MM.1S (cell line): Measurements from ENCODE around the gene ACYP2.
A peak's percentile ranks its signal among the peaks of the same experiment; 100 is the strongest.

Experiments
- DNase-seq: peaks from one replicate; pipeline ENCODE4 v3.0.0-alpha.2; 2015
- H2AFZ ChIP-seq: fragments of 300-600 bp; sonication (generic); 2 replicates; pipeline ENCODE4 v1.6.0; 2016; ENCODE audit warnings: antibody characterized with exemption, low read length
- H3F3A ChIP-seq: fragments of 300-600 bp; sonication (generic); 2 replicates; pipeline ENCODE4 v1.6.1; 2016; ENCODE audit warnings: mild to moderate bottlenecking, antibody characterized with exemption, low read length, moderate library complexity, mixed read lengths; ENCODE audit not compliant: insufficient read depth
- H3K27ac ChIP-seq: fragments of 300-600 bp; sonication (generic); 2 replicates; pipeline ENCODE4 v1.5.1; 2016; ENCODE audit warnings: mild to moderate bottlenecking, low read length
- H3K27me3 ChIP-seq: fragments of 300-600 bp; sonication (generic); replicated peaks from 2 replicates; pipeline ENCODE4 v1.6.0; 2016; ENCODE audit warnings: low read length; ENCODE audit not compliant: insufficient read depth
- H3K36me3 ChIP-seq: fragments of 300-600 bp; sonication (generic); replicated peaks from 2 replicates; pipeline ENCODE4 v1.6.1; 2016; ENCODE audit warnings: mild to moderate bottlenecking, low read length, mixed read lengths; ENCODE audit not compliant: insufficient read depth
- H3K4me1 ChIP-seq: fragments of 300-600 bp; sonication (generic); 2 replicates; pipeline ENCODE4 v1.6.1; 2016; ENCODE audit warnings: low read length, mixed read lengths
- H3K4me2 ChIP-seq: fragments of 300-600 bp; sonication (generic); 2 replicates; pipeline ENCODE4 v1.6.0; 2016; ENCODE audit warnings: low read depth, low read length
- H3K4me3 ChIP-seq: fragments of 300-600 bp; sonication (generic); 2 replicates; pipeline ENCODE4 v1.5.1; 2016; ENCODE audit warnings: low read length, mixed read lengths
- H3K79me2 ChIP-seq: fragments of 300-600 bp; sonication (generic); 2 replicates; pipeline ENCODE4 v1.6.1; 2016; ENCODE audit warnings: mixed run types, low read length, mixed read lengths
- H3K9ac ChIP-seq: fragments of 300-600 bp; sonication (generic); 2 replicates; pipeline ENCODE4 v1.6.1; 2016; ENCODE audit warnings: low read length, mixed read lengths
- H3K9me2 ChIP-seq: fragments of 300-600 bp; sonication (generic); replicated peaks from 2 replicates; pipeline ENCODE4 v1.6.1; 2016; ENCODE audit warnings: mild to moderate bottlenecking, low read length, mixed read lengths; ENCODE audit not compliant: insufficient read depth
- H3K9me3 ChIP-seq: fragments of 300-600 bp; sonication (generic); replicated peaks from 2 replicates; pipeline ENCODE4 v1.6.1; 2016; ENCODE audit warnings: mild to moderate bottlenecking, low read length, mixed read lengths; ENCODE audit not compliant: insufficient read depth
- H4K20me1 ChIP-seq: fragments of 300-600 bp; sonication (generic); 2 replicates; pipeline ENCODE4 v1.6.1; 2016; ENCODE audit warnings: mild to moderate bottlenecking, low read length, moderate library complexity, mixed read lengths; ENCODE audit not compliant: insufficient read depth
- CTCF ChIP-seq: fragments of 300-600 bp; sonication (generic); IDR thresholded peaks from 2 replicates; pipeline ENCODE4 v1.5.1; 2016; ENCODE audit warnings: antibody characterized with exemption, low read length, mixed read lengths
- EZH2 ChIP-seq: fragments of 300-600 bp; sonication (generic); optimal IDR thresholded peaks from 2 replicates; pipeline ENCODE3; 2017; ENCODE audit warnings: low read depth, mild to moderate bottlenecking, antibody characterized with exemption, low read length, mixed read lengths
- EZH2phosphoT487 ChIP-seq: fragments of 300-600 bp; sonication (generic); IDR thresholded peaks from 2 replicates; pipeline ENCODE4 v1.6.1; 2018; ENCODE audit warnings: antibody characterized with exemption, low read length

ACYP2 gene

GRCh38 chr2:54329482-54330161 lies 214.2 kb downstream of the ACYP2 start:
- no peak overlapping the region for H3K27ac ChIP-seq
- H3K27me3 ChIP-seq = no peaks in the 10 kb centered on the region
- H3K4me3 ChIP-seq = no peak overlapping the region
- no peaks in the 10 kb centered on the region for H3K9me2 ChIP-seq
- no peaks in the 10 kb centered on the region for H3K79me2 ChIP-seq
- H3K4me2 ChIP-seq = peak overlapping the region; percentile 98
- peak overlapping the region; percentile 90 for H2AFZ ChIP-seq
- no peak overlapping the region for H3K9ac ChIP-seq
- no peak for TF ChIP-seq EZH2
- no peaks in the 10 kb centered on the region for H3K9me3 ChIP-seq
- H3K36me3 ChIP-seq = no peaks in the 10 kb centered on the region
- H3K4me1 ChIP-seq = peaks cover 7% of the 10 kb centered on the region
- H3F3A ChIP-seq = no peaks in the 10 kb centered on the region
- DNase-seq = no peak
- no peaks in the 10 kb centered on the region for H4K20me1 ChIP-seq

GRCh38 chr2:54330162-54330925 lies 214.9 kb downstream of the ACYP2 start:
- Histone ChIP-seq H3F3A (no peaks in the 10 kb centered on the region), H3K9me2 (no peaks in the 10 kb centered on the region), H2AFZ (peak overlapping the region; percentile 90), H3K4me1 (peaks cover 7% of the 10 kb centered on the region), H3K36me3 (no peaks in the 10 kb centered on the region), H3K9ac (peak overlapping the region; percentile 43; the same call in 1 of the 2 replicates), H3K79me2 (no peaks in the 10 kb centered on the region), H4K20me1 (no peaks in the 10 kb centered on the region), H3K9me3 (no peaks in the 10 kb centered on the region), H3K4me3 (peak overlapping the region; percentile 71), H3K4me2 (peak overlapping the region; percentile 98), H3K27me3 (no peaks in the 10 kb centered on the region), H3K27ac (no peak overlapping the region)
- TF ChIP-seq CTCF (no peak), EZH2phosphoT487 (no peak), EZH2 (no peak)
- DNase-seq = peak; percentile 94

- peak overlapping the region; percentile 98 for H3K4me2 ChIP-seq
- H3K27ac ChIP-seq = no peak overlapping the region
- no peaks in the 10 kb centered on the region for H3K9me3 ChIP-seq
- TF ChIP-seq CTCF (no peak), EZH2 (no peak)
- no peaks in the 10 kb centered on the region for H3K36me3 ChIP-seq
- H3K4me3 ChIP-seq = peak overlapping the region; percentile 71
- H2AFZ ChIP-seq = peak overlapping the region; percentile 90
- H3F3A ChIP-seq = no peaks in the 10 kb centered on the region
- H3K9me2 ChIP-seq = no peaks in the 10 kb centered on the region
- no peaks in the 10 kb centered on the region for H4K20me1 ChIP-seq
- peak; percentile 40 for DNase-seq
- peaks cover 7% of the 10 kb centered on the region for H3K4me1 ChIP-seq
- no peaks in the 10 kb centered on the region for H3K27me3 ChIP-seq
- H3K79me2 ChIP-seq = no peaks in the 10 kb centered on the region
- peak overlapping the region; percentile 43; the same call in 1 of the 2 replicates for H3K9ac ChIP-seq
Observed at GRCh38 chr2:54330926-54331835, 215.8 kb downstream of the ACYP2 start.
